GM23338 (cell line): ENCODE results near the gene LRFN3. TPM values are rescaled to one million over a fixed set of nuclear protein-coding genes. Genes with fewer than 3 reads are reported as not detected.
"Not testable (repeated sequence)": the region's sequence is repeated elsewhere in the genome, so short reads cannot be mapped to it uniquely, and the experiment has no call there.

Source experiments
- ATAC-seq: fragments of 200-7000 bp; cut with Tn5 transposase; 3 replicates; pipeline ENCODE4 v1.9.1; 2020
- DNase-seq: peaks from one replicate; pipeline ENCODE4 v3.0.0-alpha.2; 2015; ENCODE audit warnings: low spot score
- H2AFZ ChIP-seq: fragments of 200-600 bp; sonication (generic); 2 replicates; pipeline ENCODE4 v1.8.0; 2016; ENCODE audit warnings: antibody characterized with exemption, mild to moderate bottlenecking, moderate library complexity
- H3F3A ChIP-seq: fragments of 200-600 bp; sonication (generic); replicated peaks from 2 replicates; pipeline ENCODE4 v1.8.0; 2017; ENCODE audit warnings: antibody characterized with exemption, mixed run types, low read depth
- H3K27ac ChIP-seq: fragments of 200-600 bp; sonication (generic); 2 replicates; pipeline ENCODE4 v1.6.1; 2016; ENCODE audit warnings: low read depth
- H3K27me3 ChIP-seq: fragments of 200-600 bp; sonication (generic); 2 replicates; pipeline ENCODE4 v1.8.0; 2016; ENCODE audit warnings: mild to moderate bottlenecking, mixed run types, moderate library complexity; ENCODE audit not compliant: insufficient read depth
- H3K36me3 ChIP-seq: fragments of 200-600 bp; sonication (generic); 2 replicates; pipeline ENCODE4 v1.8.0; 2016; ENCODE audit warnings: mild to moderate bottlenecking; ENCODE audit not compliant: insufficient read depth
- H3K4me1 ChIP-seq: fragments of 200-600 bp; sonication (generic); 2 replicates; pipeline ENCODE4 v1.8.0; 2016; ENCODE audit warnings: mild to moderate bottlenecking, moderate library complexity; ENCODE audit not compliant: insufficient read depth
- H3K4me2 ChIP-seq: fragments of 200-600 bp; sonication (generic); 2 replicates; pipeline ENCODE4 v1.7.1; 2017; ENCODE audit warnings: mixed run types
- H3K4me3 ChIP-seq: fragments of 200-600 bp; sonication (generic); 2 replicates; pipeline ENCODE4 v1.6.1; 2016; ENCODE audit warnings: mixed run types
- H3K79me2 ChIP-seq: fragments of 200-600 bp; sonication (generic); replicated peaks from 2 replicates; pipeline ENCODE4 v1.8.0; 2017; ENCODE audit warnings: mild to moderate bottlenecking; ENCODE audit not compliant: insufficient read depth
- H3K9me2 ChIP-seq: fragments of 200-600 bp; sonication (generic); 2 replicates; pipeline ENCODE4 v1.8.0; 2017; ENCODE audit not compliant: insufficient read depth
- H4K20me1 ChIP-seq: fragments of 200-600 bp; sonication (generic); replicated peaks from 2 replicates; pipeline ENCODE4 v1.8.0; 2017; ENCODE audit warnings: mild to moderate bottlenecking; ENCODE audit not compliant: insufficient read depth
- H3K27ac Mint-ChIP-seq: 2 replicates; pipeline ENCODE4 v1.8.0; 2020; ENCODE audit warnings: inconsistent platforms, mild to moderate bottlenecking, moderate library complexity, mixed read lengths
- H3K27me3 Mint-ChIP-seq: 3 replicates; pipeline ENCODE4 v1.8.0; 2022; ENCODE audit warnings: low read depth, mild to moderate bottlenecking, moderate library complexity, mixed read lengths, inconsistent platforms; ENCODE audit not compliant: insufficient read depth, poor library complexity
- H3K36me3 Mint-ChIP-seq: 3 replicates; pipeline ENCODE4 v1.8.0; 2021; ENCODE audit warnings: low read depth, mild to moderate bottlenecking, inconsistent platforms, moderate library complexity, mixed read lengths
- H3K4me1 Mint-ChIP-seq: 3 replicates; pipeline ENCODE4 v1.8.0; 2020; ENCODE audit warnings: mild to moderate bottlenecking, inconsistent platforms, mixed read lengths
- H3K4me3 Mint-ChIP-seq: 3 replicates; pipeline ENCODE4 v1.8.0; 2021; ENCODE audit warnings: moderate library complexity, mild to moderate bottlenecking, inconsistent platforms, mixed read lengths
- H3K9me3 Mint-ChIP-seq: 3 replicates; pipeline ENCODE4 v1.8.0; 2020; ENCODE audit warnings: moderate library complexity, mild to moderate bottlenecking, inconsistent platforms, mixed read lengths
- CTCF ChIP-seq, 2 experiments: fragments of 200-600 bp in 1 of 2; sonication (generic) in 1 of 2; conservative IDR thresholded peaks; 2 replicates each; pipeline versions ENCODE4 v1.5.1 to v1.6.1; 2016 to 2017; ENCODE audit warnings: antibody characterized with exemption in 2 of 2, low read depth in 2 of 2, mild to moderate bottlenecking in 2 of 2, moderate library complexity in 1 of 2
- EZH2phosphoT487 ChIP-seq: fragments of 200-600 bp; sonication (generic); IDR thresholded peaks from one replicate; pipeline ENCODE4 v1.8.1; 2018; ENCODE audit warnings: antibody characterized with exemption; ENCODE audit not compliant: unreplicated experiment
- REST ChIP-seq: IDR thresholded peaks from one replicate; pipeline ENCODE4 v1.6.1; 2018; ENCODE audit warnings: antibody characterized with exemption; ENCODE audit not compliant: unreplicated experiment
- STAT1 ChIP-seq: IDR thresholded peaks from one replicate; pipeline ENCODE4 v1.6.1; 2016; ENCODE audit warnings: antibody characterized with exemption; ENCODE audit not compliant: unreplicated experiment
- ZNF462 ChIP-seq: fragments of 250-450 bp; sonication (Bioruptor Pico); IDR thresholded peaks from 2 replicates; pipeline ENCODE4 v1.5.0; 2020; ENCODE audit warnings: mild to moderate bottlenecking, moderate library complexity
- polyA plus RNA-seq: library from polyadenylated mRNA; unstranded; fragments of >200 nt; fragmentation: Nextera tagmentation; extraction: Ambion mirVana; gene quantifications from 2 replicates; pipeline ENCODE4 v1.2.1, GENCODE V29; 2016
- total RNA-seq: library from RNA; depleted of rRNA; stranded (reverse); fragments of >200 nt; shearing (Covaris generic); gene quantifications from 2 replicates; pipeline ENCODE4 v1.2.3, GENCODE V29; 2014

LRFN3 gene
- total and polyA plus RNA-seq, 2 experiments from 2014 or later: 5.8 to 15.1 TPM

GRCh38 chr19:35955881-35956634, 19.9 kb downstream of the LRFN3 start:
- Mint-ChIP-seq H3K27ac (no peak overlapping the region), H3K9me3 (no peaks in the 10 kb centered on the region), H3K36me3 (no peaks in the 10 kb centered on the region), H3K4me1 (peaks cover 4% of the 10 kb centered on the region), H3K27me3 (peaks cover 36% of the 10 kb centered on the region), H3K4me3 (no peak overlapping the region)
- no peaks in the 10 kb centered on the region for H3K4me1 ChIP-seq
- no peaks in the 10 kb centered on the region for H4K20me1 ChIP-seq
- no peak overlapping the region for H2AFZ ChIP-seq
- H3K36me3 ChIP-seq: no peaks in the 10 kb centered on the region
- no peaks in the 10 kb centered on the region for H3F3A ChIP-seq
- no peaks in the 10 kb centered on the region for H3K9me2 ChIP-seq
- H3K79me2 ChIP-seq: no peaks in the 10 kb centered on the region
- DNase-seq (no peak), ATAC-seq (no peak)
- no peak overlapping the region for H3K27ac ChIP-seq
- no peak overlapping the region for H3K4me3 ChIP-seq
- H3K4me2 ChIP-seq: no peak overlapping the region
- no peak for TF ChIP-seq ZNF462
- TF ChIP-seq REST: no peak
- no peak for TF ChIP-seq STAT1
- no peak for TF ChIP-seq EZH2phosphoT487
- no peak for TF ChIP-seq CTCF (conservative IDR thresholded peaks at IDR 0.05; ENCODE audit: low read depth in 2 of 2)
- peaks cover 40% of the 10 kb centered on the region for H3K27me3 ChIP-seq

- not testable (repeated sequence) for H3K9me3 Mint-ChIP-seq, H3K27ac Mint-ChIP-seq, H3K9me2 ChIP-seq, H3K4me3 ChIP-seq, H3K4me2 ChIP-seq, H4K20me1 ChIP-seq, DNase-seq, H3K4me1 Mint-ChIP-seq, H3K36me3 Mint-ChIP-seq, H3K27ac ChIP-seq, H2AFZ ChIP-seq, H3K4me3 Mint-ChIP-seq, ATAC-seq, H3F3A ChIP-seq, H3K79me2 ChIP-seq, H3K4me1 ChIP-seq, H3K36me3 ChIP-seq
- H3K27me3 ChIP-seq: peaks cover 43% of the 10 kb centered on the region
- peaks cover 36% of the 10 kb centered on the region for H3K27me3 Mint-ChIP-seq
Measured at GRCh38 chr19:35957411-35957810, 21.2 kb downstream of the LRFN3 start.
